Measurements from ENCODE around the gene TSPAN8.
"Not testable (repeated sequence)": the region's sequence is repeated elsewhere in the genome, so short reads cannot be mapped to it uniquely, and the experiment has no call there.

The TSPAN8 gene

DNA sequence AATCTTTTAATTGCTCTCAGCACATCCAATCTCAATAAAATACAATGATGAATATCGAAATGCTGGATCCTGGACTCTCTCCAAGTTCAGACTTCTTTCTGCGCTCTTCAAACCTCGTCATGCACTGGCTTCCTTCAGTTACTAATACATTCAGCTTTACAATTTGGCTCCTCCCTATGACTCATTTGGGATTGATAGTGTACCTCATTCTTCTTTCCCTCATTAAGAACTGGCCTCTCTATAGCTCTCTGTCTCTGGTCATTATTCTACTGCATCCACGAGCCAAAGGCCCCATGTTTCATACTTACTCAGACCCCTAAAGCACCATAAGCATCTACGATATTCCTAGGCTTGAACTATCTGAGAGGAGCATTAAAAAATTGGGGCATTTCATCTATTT is 4.9 kb downstream of the TSPAN8 start:
- H3K27ac Mint-ChIP-seq: no peak overlapping the region
- no peaks in the 10 kb centered on the region for H3K36me3 Mint-ChIP-seq
- H3K27me3 Mint-ChIP-seq: no peaks in the 10 kb centered on the region
- no peaks in the 10 kb centered on the region for H3K4me1 Mint-ChIP-seq
- H3K9me3 Mint-ChIP-seq: peaks cover 7% of the 10 kb centered on the region
- no peak for ATAC-seq
- H3K4me3 Mint-ChIP-seq: no peak overlapping the region

DNA sequence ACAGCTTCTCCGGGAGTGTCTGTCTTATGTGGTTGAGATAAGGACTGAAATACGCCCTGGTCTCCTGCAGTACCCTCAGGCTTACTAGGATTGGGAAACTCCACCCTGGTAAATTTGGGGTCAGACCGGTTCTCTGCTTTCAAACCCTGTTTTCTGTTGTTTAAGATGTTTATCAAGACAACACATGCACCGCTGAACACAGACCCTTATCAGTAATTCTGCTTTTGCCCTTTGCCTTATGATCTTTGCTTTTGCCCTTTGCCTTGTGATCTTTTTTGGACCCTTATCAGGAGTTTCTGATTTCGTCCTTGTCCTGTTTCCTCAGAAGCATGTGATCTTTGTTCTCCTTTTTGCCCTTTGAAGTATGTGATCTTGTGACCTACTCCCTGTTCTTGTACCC is 7.8 kb downstream of the TSPAN8 start:
- not testable (repeated sequence) for H3K36me3 Mint-ChIP-seq, H3K4me3 Mint-ChIP-seq, ATAC-seq, H3K4me1 Mint-ChIP-seq, H3K27me3 Mint-ChIP-seq, H3K9me3 Mint-ChIP-seq, H3K27ac Mint-ChIP-seq

DNA sequence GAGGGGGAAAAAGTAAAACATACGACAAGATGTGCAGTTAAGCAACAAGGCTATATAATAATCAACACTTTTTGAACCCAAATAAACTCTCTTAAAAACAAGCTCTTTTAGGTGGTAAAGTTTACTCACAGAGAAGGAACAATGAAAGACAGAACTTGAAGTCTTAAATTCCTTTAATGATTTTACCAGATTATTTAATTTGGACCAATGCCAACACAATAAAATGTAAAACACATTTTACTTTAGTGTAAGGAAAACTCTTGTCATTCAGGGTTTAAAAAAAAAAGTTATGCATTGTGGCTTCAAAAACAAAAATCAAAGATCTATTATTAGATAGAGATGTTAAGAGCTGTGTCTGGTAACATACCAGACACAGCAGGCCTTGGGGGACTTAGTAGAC is 13.1 kb downstream of the TSPAN8 start:
- Mint-ChIP-seq H3K9me3 (no peaks in the 10 kb centered on the region), H3K27ac (no peak overlapping the region), H3K4me1 (no peaks in the 10 kb centered on the region), H3K36me3 (no peaks in the 10 kb centered on the region), H3K4me3 (no peak overlapping the region), H3K27me3 (no peaks in the 10 kb centered on the region)
- no peak for ATAC-seq

- Mint-ChIP-seq H3K27me3 (no peaks in the 10 kb centered on the region), H3K9me3 (no peaks in the 10 kb centered on the region), H3K4me1 (no peaks in the 10 kb centered on the region), H3K36me3 (no peaks in the 10 kb centered on the region), H3K27ac (no peak overlapping the region), H3K4me3 (no peak overlapping the region)
- no peak for ATAC-seq
These were observed 14.8 kb downstream of the TSPAN8 start for GRCh38 chr12:71142956-71143355.

DNA sequence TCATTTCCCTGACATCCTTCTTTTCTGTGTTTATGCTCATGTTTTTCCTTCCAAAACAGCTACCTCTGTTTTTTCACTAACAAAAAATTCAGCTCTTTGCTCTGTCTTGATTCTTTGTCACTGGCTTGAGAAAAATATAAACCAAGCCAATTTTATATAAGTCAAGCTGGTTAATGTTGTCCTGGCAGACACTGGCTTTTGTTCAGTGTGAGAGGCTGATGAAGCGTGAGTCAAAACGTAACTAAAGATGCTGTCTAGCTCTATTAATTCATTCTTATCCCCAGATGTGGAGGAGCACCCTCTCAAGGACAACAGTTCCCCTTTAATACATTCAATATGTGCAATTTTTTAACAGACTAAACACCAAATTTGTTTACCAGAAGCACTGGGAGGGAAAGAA is 15.8 kb downstream of the TSPAN8 start:
- no peak overlapping the region for H3K27ac Mint-ChIP-seq
- no peaks in the 10 kb centered on the region for H3K4me1 Mint-ChIP-seq
- H3K36me3 Mint-ChIP-seq: no peaks in the 10 kb centered on the region
- H3K9me3 Mint-ChIP-seq: no peaks in the 10 kb centered on the region
- no peak overlapping the region for H3K4me3 Mint-ChIP-seq
- H3K27me3 Mint-ChIP-seq: no peaks in the 10 kb centered on the region
- no peak for ATAC-seq

DNA sequence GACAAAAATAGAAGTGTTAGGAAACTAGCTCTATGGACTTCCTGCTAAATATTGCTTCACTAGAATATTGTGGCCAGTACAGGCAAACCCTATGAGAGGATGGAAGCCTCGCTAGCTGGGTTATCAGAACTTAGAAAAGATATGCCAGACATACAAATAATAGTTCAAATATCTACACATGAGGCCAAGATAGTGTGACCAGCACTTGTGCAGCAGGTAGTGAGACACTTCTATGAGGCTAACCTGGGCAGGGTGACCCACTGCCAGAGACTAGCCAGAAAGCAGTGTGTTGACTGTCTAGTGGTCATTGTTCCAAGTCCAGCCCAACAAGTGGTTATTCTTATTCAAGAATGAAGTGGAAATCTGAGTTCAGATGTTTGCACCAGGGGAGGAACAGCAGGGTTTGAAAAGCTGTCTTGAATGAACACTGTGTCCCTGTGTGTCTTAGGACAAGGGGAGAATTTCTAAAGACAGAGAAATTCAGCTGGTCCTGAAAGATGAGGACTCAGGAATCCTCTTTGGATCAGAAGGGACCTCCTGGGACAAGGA is 16.3 kb downstream of the TSPAN8 start:
- Mint-ChIP-seq H3K27ac (no peak overlapping the region), H3K4me1 (no peaks in the 10 kb centered on the region), H3K9me3 (no peaks in the 10 kb centered on the region), H3K36me3 (no peaks in the 10 kb centered on the region), H3K27me3 (no peaks in the 10 kb centered on the region), H3K4me3 (no peak overlapping the region)
- ATAC-seq: no peak

- Mint-ChIP-seq H3K27me3 (no peaks in the 10 kb centered on the region), H3K27ac (no peak overlapping the region), H3K9me3 (no peaks in the 10 kb centered on the region), H3K36me3 (no peaks in the 10 kb centered on the region), H3K4me1 (no peaks in the 10 kb centered on the region), H3K4me3 (no peak overlapping the region)
- peak; percentile 20 for ATAC-seq
These were observed 18.6 kb downstream of the TSPAN8 start for GRCh38 chr12:71139153-71139735.

DNA sequence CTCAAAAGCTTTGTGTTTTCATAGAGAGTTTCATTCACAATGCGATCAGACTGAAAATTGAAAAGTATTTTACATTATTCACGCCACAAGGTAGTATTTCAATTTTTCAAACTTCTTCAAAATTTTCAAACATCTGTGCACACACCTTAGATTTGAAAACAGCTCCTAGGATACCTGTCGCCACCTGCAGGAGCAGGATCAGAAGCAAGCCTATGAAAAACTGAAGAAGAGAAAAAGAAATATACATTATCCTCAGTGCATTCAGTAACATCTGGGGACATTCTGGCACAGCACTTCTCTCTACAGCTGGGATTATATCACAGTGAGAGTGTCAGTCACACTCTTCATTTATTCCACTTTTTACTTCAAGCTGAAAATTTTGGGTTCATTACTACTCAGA is 19.8 kb downstream of the TSPAN8 start:
- Mint-ChIP-seq H3K4me1 (no peaks in the 10 kb centered on the region), H3K4me3 (no peak overlapping the region), H3K36me3 (no peaks in the 10 kb centered on the region), H3K27ac (no peak overlapping the region), H3K9me3 (no peaks in the 10 kb centered on the region), H3K27me3 (no peaks in the 10 kb centered on the region)
- ATAC-seq: no peak

DNA sequence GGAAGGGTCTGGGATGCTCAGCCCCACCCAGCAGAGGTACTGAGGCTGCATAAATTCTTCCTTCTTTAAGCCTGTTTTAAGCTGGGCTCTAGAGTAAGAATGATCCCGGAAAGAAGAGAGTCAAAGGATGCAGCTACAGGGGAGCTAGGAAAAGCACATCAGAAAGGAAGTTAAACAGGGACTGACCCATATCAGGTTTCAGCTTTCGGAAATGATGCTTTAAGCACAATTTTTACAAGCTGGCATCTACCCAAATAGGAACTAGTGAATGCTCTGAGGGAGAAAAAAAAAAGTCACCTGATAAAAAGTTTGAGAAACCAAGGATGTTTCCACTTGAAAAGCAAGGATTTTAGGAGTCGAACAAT is 22.0 kb downstream of the TSPAN8 start:
- Mint-ChIP-seq H3K36me3 (no peaks in the 10 kb centered on the region), H3K4me3 (no peak overlapping the region), H3K27ac (no peak overlapping the region), H3K9me3 (no peaks in the 10 kb centered on the region), H3K4me1 (no peaks in the 10 kb centered on the region), H3K27me3 (no peaks in the 10 kb centered on the region)
- no peak for ATAC-seq

GRCh38 chr12:71135077-71135811 is 22.6 kb downstream of the TSPAN8 start:
- Mint-ChIP-seq H3K4me3 (no peak overlapping the region), H3K27me3 (no peaks in the 10 kb centered on the region), H3K4me1 (no peaks in the 10 kb centered on the region), H3K27ac (no peak overlapping the region), H3K36me3 (no peaks in the 10 kb centered on the region), H3K9me3 (no peaks in the 10 kb centered on the region)
- ATAC-seq: no peak

- H3K27me3 Mint-ChIP-seq: no peaks in the 10 kb centered on the region
- H3K4me1 Mint-ChIP-seq: no peaks in the 10 kb centered on the region
- no peak for ATAC-seq
- no peak overlapping the region for H3K27ac Mint-ChIP-seq
- H3K9me3 Mint-ChIP-seq: no peaks in the 10 kb centered on the region
- no peak overlapping the region for H3K4me3 Mint-ChIP-seq
- H3K36me3 Mint-ChIP-seq: no peaks in the 10 kb centered on the region
These were observed 23.4 kb downstream of the TSPAN8 start for GRCh38 chr12:71134405-71134804.

DNA sequence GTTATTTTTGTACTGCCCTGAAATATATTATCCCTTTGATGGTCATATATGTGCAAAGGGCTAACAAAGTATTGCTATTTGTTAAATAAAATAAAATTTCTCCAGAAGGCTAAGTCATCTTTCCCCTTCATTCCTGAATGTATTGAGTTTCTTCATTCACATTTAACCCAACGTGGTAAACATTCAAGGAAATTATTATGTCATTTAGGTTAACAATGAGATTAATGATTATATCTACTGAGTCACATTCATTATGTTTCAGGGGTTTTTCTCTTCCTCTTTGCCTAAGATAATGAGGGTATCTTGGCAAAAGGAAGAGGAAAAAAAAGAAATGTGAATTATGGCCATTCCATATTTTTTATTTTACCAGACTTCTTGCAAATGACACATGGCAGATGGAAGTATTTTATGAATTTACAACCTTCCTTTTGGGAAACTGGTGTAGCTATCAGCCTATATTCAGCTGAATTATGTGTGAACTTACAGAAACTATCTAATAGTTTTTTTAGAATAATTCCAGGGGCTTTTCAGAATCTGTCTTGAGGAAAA is 27.2 kb downstream of the TSPAN8 start:
- no peak for ATAC-seq
- Mint-ChIP-seq H3K9me3 (no peaks in the 10 kb centered on the region), H3K27me3 (no peaks in the 10 kb centered on the region), H3K4me1 (no peaks in the 10 kb centered on the region), H3K27ac (no peak overlapping the region), H3K4me3 (no peak overlapping the region), H3K36me3 (no peaks in the 10 kb centered on the region)

DNA sequence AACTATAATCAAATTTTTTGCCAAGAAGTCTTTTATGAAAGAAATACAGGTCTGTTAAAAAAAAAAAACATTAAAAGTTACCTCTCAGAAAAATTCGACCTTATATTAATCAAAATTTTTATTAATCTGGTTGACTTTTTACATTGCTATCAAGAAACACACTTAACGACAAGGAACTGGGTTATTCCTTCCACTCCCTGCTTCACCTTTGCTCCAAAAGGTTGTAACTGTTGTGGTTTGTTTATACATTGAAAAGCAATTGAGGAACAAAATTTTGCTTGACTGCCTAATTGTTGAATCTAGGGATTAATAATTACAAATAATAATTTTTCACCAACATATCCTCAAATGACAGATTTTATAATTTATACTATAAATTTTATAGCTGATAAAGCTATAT is 28.4 kb downstream of the TSPAN8 start:
- H3K4me3 Mint-ChIP-seq: no peak overlapping the region
- H3K27me3 Mint-ChIP-seq: no peaks in the 10 kb centered on the region
- H3K4me1 Mint-ChIP-seq: no peaks in the 10 kb centered on the region
- no peak for ATAC-seq
- H3K9me3 Mint-ChIP-seq: no peaks in the 10 kb centered on the region
- no peak overlapping the region for H3K27ac Mint-ChIP-seq
- no peaks in the 10 kb centered on the region for H3K36me3 Mint-ChIP-seq

- H3K36me3 Mint-ChIP-seq: no peaks in the 10 kb centered on the region
- H3K4me1 Mint-ChIP-seq: no peaks in the 10 kb centered on the region
- no peak overlapping the region for H3K27ac Mint-ChIP-seq
- ATAC-seq: no peak
- no peaks in the 10 kb centered on the region for H3K9me3 Mint-ChIP-seq
- H3K27me3 Mint-ChIP-seq: no peaks in the 10 kb centered on the region
- H3K4me3 Mint-ChIP-seq: no peak overlapping the region
These were observed 29.5 kb downstream of the TSPAN8 start for GRCh38 chr12:71128191-71128788.

DNA sequence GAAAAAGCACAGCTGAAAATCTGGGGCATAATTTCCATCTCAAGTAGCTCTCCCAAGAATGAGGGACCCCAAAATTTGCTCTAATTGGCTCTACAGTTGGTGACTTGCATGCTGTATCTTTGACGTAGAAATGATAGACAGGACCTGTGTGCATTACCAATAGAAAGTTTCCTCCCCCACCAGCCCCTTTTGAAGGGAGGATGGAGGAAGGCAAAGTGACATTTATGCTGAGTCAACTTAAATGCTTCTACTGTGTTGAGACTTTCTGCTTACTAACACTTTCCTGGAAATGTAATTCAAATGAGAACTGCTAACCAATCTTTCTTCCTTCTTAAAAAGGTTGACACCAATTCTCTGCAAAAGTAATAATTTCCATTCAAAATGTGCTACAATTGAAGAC is 31.9 kb downstream of the TSPAN8 start:
- Mint-ChIP-seq H3K27me3 (no peaks in the 10 kb centered on the region), H3K27ac (no peak overlapping the region)

DNA sequence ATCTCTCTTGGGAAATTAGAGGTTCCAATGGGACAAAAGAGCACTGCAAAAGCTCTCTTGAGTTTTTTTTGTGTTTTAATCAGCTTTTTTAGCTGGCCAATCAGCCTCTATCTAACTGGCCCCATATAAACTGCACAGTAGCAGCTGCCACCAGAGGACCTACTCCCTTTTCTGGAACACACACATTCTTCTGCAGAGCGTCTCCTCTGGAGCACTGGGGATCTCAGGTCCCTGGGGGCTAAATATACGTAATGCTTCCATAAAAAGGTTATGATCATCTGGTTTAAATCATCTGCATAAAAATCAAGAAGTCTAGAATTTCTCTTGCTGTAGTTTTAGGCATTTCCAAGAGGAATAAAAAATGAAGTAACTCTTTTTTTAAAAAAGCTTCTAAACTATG is 32.3 kb downstream of the TSPAN8 start:
- Mint-ChIP-seq H3K27ac (no peak overlapping the region), H3K4me1 (no peaks in the 10 kb centered on the region), H3K9me3 (no peaks in the 10 kb centered on the region), H3K4me3 (no peak overlapping the region), H3K36me3 (no peaks in the 10 kb centered on the region), H3K27me3 (no peaks in the 10 kb centered on the region)
- ATAC-seq: no peak

More for the DNA sequence above, 31.9 kb downstream of the TSPAN8 start:
- ATAC-seq: no peak
- H3K4me3 Mint-ChIP-seq: no peak overlapping the region
- H3K9me3 Mint-ChIP-seq: no peaks in the 10 kb centered on the region
- H3K36me3 Mint-ChIP-seq: no peaks in the 10 kb centered on the region
- H3K4me1 Mint-ChIP-seq: no peaks in the 10 kb centered on the region

Measured in stimulated activated memory B cell treated with anti-CD40 and anti-IgM and Interleukin-4, amounts not matched to agents 10 μg/mL and 1 μg/mL and 100 μg/mL, for 72 hours (primary cell).